Activated T-cell treated with anti-CD3 and anti-CD28 coated beads, Interleukin-2, amount 50 U/mL, for 4 hours (primary cell): ENCODE data around the gene AMPD3. TPM values are rescaled to one million over a fixed set of nuclear protein-coding genes. Genes with fewer than 3 reads are reported as not detected.
A peak's percentile ranks its signal among the peaks of the same experiment; 100 is the strongest.
"Not testable (repeated sequence)": the region's sequence is repeated elsewhere in the genome, so short reads cannot be mapped to it uniquely, and the experiment has no call there.

ENCODE experiments used
- ATAC-seq, 2 donors: fragments of 200-7000 bp; cut with Tn5 transposase; one replicate each; pipeline ENCODE4 v1.10.0; 2021
- DNase-seq: peaks from one replicate; pipeline ENCODE4 v3.0.0-alpha.2; 2020
- H3K27me3 Mint-ChIP-seq: one replicate; pipeline ENCODE4 v1.8.0; 2021; ENCODE audit warnings: low read depth, mixed read lengths
- H3K36me3 Mint-ChIP-seq: one replicate; pipeline ENCODE4 v1.8.0; 2022; ENCODE audit warnings: mixed read lengths; ENCODE audit not compliant: insufficient read depth
- H3K4me1 Mint-ChIP-seq: one replicate; pipeline ENCODE4 v1.8.0; 2021; ENCODE audit warnings: low read depth, mixed read lengths
- H3K4me3 Mint-ChIP-seq: one replicate; pipeline ENCODE4 v1.8.0; 2021; ENCODE audit warnings: mild to moderate bottlenecking, moderate library complexity, mixed read lengths
- H3K9me3 Mint-ChIP-seq: one replicate; pipeline ENCODE4 v1.8.0; 2021; ENCODE audit warnings: mixed read lengths
- total RNA-seq, 3 donors: library from RNA; stranded (reverse); gene quantifications; one replicate each; pipeline ENCODE4 v1.2.1, GENCODE V29; 2021

Gene AMPD3
- total RNA-seq, 3 donors from 2014 or later: 7.9 to 11.2 (median 9.0) TPM

DNA sequence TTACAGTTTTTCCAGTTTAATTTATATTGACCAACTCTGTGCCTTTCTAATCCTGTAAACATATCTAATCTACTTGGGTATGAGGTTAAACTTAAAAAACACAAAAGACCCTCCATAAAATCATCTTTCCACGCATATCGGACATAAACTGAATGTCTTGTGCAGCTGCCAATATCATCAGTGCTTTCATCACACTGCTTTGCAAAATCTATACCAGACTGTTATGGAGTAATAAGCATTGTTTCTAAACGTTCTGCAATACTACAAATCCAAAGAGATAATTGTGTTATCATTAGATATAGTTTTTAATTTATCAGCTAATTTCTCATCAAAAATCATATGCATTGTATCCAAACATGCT is 36.1 kb upstream of the AMPD3 start:
- ATAC-seq (no peak), DNase-seq (no peak)
- H3K4me3 Mint-ChIP-seq: no peak overlapping the region
- no peaks in the 10 kb centered on the region for H3K36me3 Mint-ChIP-seq
- no peaks in the 10 kb centered on the region for H3K9me3 Mint-ChIP-seq
- peaks cover 6% of the 10 kb centered on the region for H3K27me3 Mint-ChIP-seq
- H3K4me1 Mint-ChIP-seq: peaks cover 18% of the 10 kb centered on the region

DNA sequence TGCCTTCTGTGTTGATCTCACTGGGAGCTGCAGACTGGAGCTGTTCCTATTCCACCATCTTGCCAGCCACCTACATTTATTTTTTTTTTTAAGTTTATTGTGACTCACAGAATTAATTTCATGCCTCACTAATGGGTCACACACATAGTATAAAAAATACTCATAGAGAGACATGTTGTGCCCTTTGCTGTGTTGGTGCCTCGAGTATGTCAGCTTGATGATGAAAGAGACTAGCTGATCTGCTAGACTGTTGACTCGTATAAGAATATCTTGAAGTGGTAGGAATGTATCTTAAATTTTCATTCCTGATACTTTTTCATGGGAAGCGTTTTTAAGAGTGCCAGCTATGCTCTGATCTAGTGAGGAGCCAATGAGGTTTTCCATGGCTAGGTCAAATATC is 28.6 kb upstream of the AMPD3 start:
- H3K9me3 Mint-ChIP-seq: no peaks in the 10 kb centered on the region
- H3K36me3 Mint-ChIP-seq: no peaks in the 10 kb centered on the region
- peaks cover 27% of the 10 kb centered on the region for H3K27me3 Mint-ChIP-seq
- ATAC-seq (no peak), DNase-seq (no peak)
- H3K4me1 Mint-ChIP-seq: no peaks in the 10 kb centered on the region
- H3K4me3 Mint-ChIP-seq: no peak overlapping the region

DNA sequence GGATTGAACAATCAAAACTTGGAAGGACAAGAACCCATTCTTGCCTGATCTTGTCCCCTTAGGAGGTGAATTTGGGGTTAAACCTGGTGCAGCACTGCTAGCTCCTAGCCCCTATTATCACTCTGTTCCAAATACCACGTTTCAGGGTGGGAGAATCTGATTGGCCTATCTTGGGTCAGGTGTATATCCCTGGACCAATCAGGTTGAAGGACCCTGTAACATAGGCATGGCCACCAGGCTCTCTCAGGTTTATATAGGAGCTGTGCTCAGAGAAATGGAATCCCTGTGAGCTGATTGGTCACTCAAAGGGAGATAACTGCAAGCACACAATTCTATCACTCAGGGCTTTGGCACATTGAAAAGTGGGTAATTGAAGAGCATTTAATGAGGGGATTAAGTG is 26.6 kb upstream of the AMPD3 start:
- DNase-seq: no peak
- no peaks in the 10 kb centered on the region for H3K9me3 Mint-ChIP-seq

DNA sequence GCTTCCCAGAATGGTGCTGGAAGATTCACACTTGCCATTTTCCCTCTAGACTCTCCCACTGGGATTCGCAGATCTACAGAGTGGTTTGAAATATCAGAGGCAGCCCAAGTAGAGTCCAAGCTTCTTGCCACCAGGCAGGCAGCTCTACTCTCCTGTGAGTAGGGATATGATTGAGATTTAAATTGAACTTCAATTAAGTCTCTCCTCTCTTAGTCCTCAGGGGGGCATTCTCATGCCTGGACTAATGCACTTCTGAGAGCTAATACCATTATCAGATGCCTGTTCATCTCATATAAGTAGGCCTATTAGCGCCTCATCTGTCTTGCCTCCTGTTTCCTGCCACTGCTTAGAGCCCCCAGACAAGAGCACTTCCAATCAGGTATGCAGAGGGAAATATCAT is 25.5 kb upstream of the AMPD3 start:
- Mint-ChIP-seq H3K27me3 (peaks cover 29% of the 10 kb centered on the region), H3K36me3 (no peaks in the 10 kb centered on the region), H3K9me3 (no peaks in the 10 kb centered on the region), H3K4me1 (no peaks in the 10 kb centered on the region), H3K4me3 (no peak overlapping the region)
- DNase-seq (no peak), ATAC-seq (no peak)

More for the DNA sequence above, 26.6 kb upstream of the AMPD3 start:
- Mint-ChIP-seq H3K4me3 (no peak overlapping the region), H3K4me1 (no peaks in the 10 kb centered on the region), H3K36me3 (no peaks in the 10 kb centered on the region), H3K27me3 (peaks cover 29% of the 10 kb centered on the region)
- no peak for ATAC-seq

DNA sequence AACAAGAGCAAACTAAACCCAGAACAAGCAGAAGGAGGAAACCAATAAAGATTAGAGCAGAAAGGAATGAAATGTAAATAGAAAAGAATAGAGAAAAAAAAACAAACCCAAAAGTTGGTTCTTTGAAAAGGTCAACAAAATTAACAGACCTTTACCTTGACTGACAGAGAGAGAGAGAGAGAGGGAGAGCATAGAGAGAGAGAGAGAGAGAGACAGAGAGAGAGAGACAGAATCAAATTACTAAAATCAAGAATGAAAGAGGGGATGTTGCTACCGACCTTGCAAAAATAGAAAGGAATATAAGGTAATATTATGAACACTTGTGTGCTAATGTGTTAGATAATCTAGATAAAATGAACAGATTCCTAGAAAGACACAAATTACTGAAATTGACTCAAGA is 22.6 kb upstream of the AMPD3 start:
- no peaks in the 10 kb centered on the region for H3K36me3 Mint-ChIP-seq
- no peak overlapping the region for H3K4me3 Mint-ChIP-seq
- DNase-seq (no peak), ATAC-seq (no peak)
- no peaks in the 10 kb centered on the region for H3K9me3 Mint-ChIP-seq
- H3K27me3 Mint-ChIP-seq: peaks cover 21% of the 10 kb centered on the region
- H3K4me1 Mint-ChIP-seq: no peaks in the 10 kb centered on the region

DNA sequence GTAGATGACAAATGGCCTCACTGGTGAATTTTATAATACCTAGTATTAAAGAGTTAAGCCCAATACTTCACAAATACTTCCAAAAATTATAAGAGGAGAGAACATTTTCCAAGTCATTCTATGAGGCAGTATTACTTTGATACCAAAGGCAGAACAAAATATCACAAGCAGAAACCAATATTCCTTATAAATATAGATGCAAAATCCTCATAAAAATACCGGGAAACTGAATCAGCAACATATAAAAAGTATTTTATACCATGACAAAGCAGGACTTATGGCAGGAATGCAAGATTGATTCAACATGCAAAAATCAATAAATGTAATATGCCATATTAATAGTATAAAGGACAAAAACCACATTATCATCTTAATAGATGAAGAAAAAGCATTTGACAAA is 22.1 kb upstream of the AMPD3 start:
- no peak overlapping the region for H3K4me3 Mint-ChIP-seq
- no peaks in the 10 kb centered on the region for H3K36me3 Mint-ChIP-seq
- H3K27me3 Mint-ChIP-seq: peaks cover 21% of the 10 kb centered on the region
- H3K4me1 Mint-ChIP-seq: no peaks in the 10 kb centered on the region
- ATAC-seq (no peak), DNase-seq (no peak)
- no peaks in the 10 kb centered on the region for H3K9me3 Mint-ChIP-seq

DNA sequence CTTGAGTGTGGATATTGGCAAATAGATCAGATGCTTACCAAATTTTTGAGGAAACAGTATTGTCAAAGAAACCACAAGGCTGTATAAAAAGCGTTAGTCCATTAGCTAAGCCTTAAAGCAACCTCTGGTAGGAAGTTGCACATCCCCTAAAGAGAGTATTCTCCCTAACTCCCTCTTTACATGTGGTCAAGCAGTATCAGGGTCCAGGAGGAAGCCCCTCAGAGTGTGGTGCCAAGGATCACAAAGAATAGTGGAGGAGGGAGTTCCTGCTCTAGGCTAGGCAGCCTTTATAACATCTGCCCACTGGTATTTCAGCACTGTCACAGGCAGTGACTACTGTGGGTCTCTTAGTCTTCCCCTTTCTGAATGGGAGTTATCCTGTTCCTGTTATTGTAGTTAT is 18.8 kb upstream of the AMPD3 start:
- H3K9me3 Mint-ChIP-seq: no peaks in the 10 kb centered on the region
- H3K4me1 Mint-ChIP-seq: no peaks in the 10 kb centered on the region
- DNase-seq (no peak), ATAC-seq (no peak)
- no peak overlapping the region for H3K4me3 Mint-ChIP-seq
- peaks cover 7% of the 10 kb centered on the region for H3K27me3 Mint-ChIP-seq
- no peaks in the 10 kb centered on the region for H3K36me3 Mint-ChIP-seq

DNA sequence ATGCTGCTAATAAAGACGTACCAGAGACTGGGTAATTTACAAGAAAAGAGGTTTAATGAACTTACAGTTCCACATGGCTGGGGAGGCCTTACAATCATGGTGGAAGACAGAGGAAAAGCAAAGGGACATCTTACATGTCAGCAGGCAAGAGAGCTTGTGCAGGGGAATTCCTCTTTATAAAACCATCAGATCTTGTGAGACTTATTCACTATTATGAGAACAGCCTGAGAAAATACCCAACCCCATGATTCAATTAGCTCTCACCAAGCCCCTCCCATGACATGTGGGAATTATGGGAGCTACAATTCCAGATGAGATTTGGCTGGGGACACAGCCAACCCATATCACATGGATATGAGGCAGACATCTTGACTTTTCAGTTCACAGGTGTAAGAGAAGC is 18.4 kb upstream of the AMPD3 start:
- DNase-seq, ATAC-seq, H3K4me3 Mint-ChIP-seq, H3K36me3 Mint-ChIP-seq, H3K9me3 Mint-ChIP-seq, H3K4me1 Mint-ChIP-seq, H3K27me3 Mint-ChIP-seq: not testable (repeated sequence)

DNA sequence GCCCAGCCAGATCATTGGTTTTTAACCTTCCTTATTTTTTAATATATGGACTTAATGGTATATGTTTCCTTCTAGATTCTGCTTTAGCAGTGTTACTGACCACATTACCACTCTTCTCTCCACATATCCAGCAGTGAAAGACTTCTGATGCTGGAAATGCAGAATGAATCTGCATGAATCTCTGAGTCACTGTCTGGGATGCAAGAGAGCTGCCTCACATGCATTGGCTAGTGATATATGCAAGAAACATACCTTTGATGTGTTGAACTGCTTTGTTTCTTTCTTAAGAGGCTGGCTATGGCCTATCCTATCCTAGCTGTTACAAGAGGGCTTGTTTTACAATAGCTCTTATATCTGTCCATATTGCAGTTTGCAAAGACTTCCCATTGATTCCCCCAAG is 16.6 kb upstream of the AMPD3 start:
- Mint-ChIP-seq H3K4me1 (peaks cover 15% of the 10 kb centered on the region), H3K36me3 (no peaks in the 10 kb centered on the region), H3K4me3 (no peak overlapping the region), H3K9me3 (no peaks in the 10 kb centered on the region), H3K27me3 (no peaks in the 10 kb centered on the region)
- ATAC-seq (no peak), DNase-seq (no peak)

DNA sequence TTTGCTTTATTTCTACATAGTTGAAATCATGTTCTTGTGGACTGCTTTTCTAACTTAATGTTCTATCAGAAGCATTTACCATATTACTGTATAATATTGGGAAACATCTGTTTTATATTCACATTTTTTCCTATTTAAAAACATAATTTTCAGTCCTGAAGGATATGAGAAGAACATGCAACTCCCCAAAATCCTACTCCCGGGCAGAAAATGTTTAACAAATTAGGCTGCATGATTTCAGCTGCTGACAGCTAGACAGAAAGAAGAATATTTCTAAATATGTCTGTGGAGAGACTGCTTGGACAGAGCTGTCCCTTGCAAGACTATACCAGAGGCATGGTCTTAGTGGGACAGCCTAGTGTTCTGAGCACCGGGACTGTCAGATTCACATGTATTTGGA is 15.7 kb upstream of the AMPD3 start:
- no peaks in the 10 kb centered on the region for H3K27me3 Mint-ChIP-seq
- H3K4me3 Mint-ChIP-seq: no peak overlapping the region
- H3K36me3 Mint-ChIP-seq: no peaks in the 10 kb centered on the region
- ATAC-seq (no peak), DNase-seq (no peak)
- no peaks in the 10 kb centered on the region for H3K9me3 Mint-ChIP-seq
- H3K4me1 Mint-ChIP-seq: peaks cover 15% of the 10 kb centered on the region

DNA sequence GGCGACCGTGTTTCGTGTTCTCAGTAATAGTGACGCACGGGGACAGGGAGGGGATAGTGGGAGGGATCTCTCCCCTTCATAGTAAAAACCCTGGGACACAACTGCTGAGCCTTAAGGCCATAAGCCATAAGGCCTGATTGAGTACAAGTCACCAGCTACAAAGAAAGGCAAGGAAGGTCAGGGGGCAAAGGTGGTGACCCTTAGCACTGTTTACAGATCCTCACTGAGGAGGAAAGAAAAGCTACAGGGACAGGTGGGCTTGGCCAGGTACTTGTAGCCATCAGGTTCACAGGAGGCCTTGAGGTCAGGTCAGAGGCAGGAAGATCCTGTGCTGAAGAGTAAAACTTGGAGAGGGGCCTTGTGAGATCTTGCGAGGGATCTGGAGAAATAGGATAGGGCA is 15.1 kb upstream of the AMPD3 start:
- no peak overlapping the region for H3K4me3 Mint-ChIP-seq
- DNase-seq (no peak), ATAC-seq (no peak)
- H3K27me3 Mint-ChIP-seq: no peaks in the 10 kb centered on the region
- H3K36me3 Mint-ChIP-seq: no peaks in the 10 kb centered on the region
- H3K9me3 Mint-ChIP-seq: no peaks in the 10 kb centered on the region
- H3K4me1 Mint-ChIP-seq: peaks cover 20% of the 10 kb centered on the region

DNA sequence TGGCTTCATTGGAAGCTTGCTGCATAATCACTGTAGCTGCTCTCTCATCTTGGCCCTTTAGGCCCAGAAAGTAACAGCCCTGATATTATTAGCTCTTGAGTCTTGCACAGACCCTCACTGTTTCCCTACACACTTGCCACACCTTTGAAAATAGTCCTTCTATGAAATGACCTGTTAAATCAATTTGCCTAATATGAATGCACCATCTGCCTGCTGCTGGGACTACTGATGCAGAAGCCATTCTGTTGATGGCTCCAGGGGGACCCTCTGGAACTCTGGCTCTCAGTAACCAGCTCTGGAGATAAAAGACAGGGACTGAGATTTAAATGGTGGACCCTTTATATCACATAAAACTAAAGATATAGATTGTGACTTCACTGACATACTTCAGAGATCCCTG is 14.7 kb upstream of the AMPD3 start:
- H3K9me3 Mint-ChIP-seq: no peaks in the 10 kb centered on the region
- peaks cover 22% of the 10 kb centered on the region for H3K4me1 Mint-ChIP-seq
- ATAC-seq: no peak
- H3K4me3 Mint-ChIP-seq: no peak overlapping the region
- H3K27me3 Mint-ChIP-seq: no peaks in the 10 kb centered on the region
- H3K36me3 Mint-ChIP-seq: no peaks in the 10 kb centered on the region
- no peak for DNase-seq

DNA sequence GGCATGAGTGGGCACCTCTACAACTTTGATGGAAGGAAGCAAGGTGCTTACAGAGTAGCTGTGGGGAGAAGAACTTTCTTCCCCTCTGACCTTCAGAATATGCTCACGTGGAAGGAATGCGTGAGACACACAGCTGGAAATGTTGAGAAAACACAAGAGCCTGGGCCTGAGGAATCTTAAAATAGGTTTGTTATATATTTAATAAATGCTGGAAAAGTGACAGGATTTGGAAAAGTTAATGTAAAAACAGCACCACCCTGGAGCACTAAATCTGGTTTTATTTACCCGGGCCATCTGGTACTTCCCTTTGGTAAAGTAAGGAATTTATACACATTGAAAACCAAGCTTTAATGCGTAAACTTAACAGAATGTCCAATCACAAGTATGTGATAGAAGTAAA is 14.0 kb upstream of the AMPD3 start:
- H3K27me3 Mint-ChIP-seq: no peaks in the 10 kb centered on the region
- no peaks in the 10 kb centered on the region for H3K36me3 Mint-ChIP-seq
- peaks cover 23% of the 10 kb centered on the region for H3K4me1 Mint-ChIP-seq

DNA sequence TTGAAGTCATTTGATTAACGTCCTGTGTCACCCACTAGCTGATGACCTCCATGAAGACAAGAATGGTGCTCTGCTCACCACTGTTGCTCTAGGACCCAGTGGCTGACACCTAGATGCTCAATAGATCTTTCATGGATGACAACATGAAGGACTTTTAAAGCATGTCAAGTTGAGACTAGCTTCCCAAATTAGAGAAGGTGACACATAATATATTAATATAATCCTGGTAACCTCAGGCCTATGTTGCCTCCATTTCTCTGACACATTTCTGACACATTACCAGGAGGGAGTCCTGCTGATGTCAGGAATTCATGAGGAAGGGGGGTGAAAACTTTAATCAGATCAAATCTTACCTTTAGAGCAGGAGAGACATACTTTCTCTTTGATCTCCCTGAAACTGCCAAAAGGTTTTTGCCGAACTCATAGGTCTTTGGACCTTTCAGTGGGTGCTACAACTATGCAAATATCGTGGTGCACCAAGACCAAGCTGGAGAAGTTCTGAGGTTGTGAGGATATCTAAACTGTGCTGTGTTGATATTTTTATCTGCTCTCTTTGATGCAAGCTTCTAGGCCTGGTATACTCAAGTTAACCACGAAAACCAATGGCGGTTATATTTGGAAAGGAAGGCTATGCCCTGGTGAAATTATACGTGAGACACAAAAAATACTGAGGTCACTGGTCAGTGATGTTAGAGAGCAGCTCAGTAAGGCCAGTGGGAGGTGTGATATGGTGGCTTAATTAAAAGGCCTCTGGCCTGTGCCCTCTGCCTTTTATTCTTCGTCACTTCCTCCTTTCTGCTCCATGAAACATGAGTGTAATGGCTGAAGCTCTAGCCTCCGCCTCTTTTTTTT is 13.2 kb upstream of the AMPD3 start:
- Mint-ChIP-seq H3K36me3 (no peaks in the 10 kb centered on the region), H3K9me3 (no peaks in the 10 kb centered on the region), H3K4me1 (peaks cover 23% of the 10 kb centered on the region), H3K4me3 (no peak overlapping the region), H3K27me3 (no peaks in the 10 kb centered on the region)
- ATAC-seq: peak; percentile 58 to 67
- DNase-seq: no peak

More for the DNA sequence above, 14.0 kb upstream of the AMPD3 start:
- Mint-ChIP-seq H3K4me3 (no peak overlapping the region), H3K9me3 (no peaks in the 10 kb centered on the region)
- ATAC-seq: no peak
- no peak for DNase-seq

DNA sequence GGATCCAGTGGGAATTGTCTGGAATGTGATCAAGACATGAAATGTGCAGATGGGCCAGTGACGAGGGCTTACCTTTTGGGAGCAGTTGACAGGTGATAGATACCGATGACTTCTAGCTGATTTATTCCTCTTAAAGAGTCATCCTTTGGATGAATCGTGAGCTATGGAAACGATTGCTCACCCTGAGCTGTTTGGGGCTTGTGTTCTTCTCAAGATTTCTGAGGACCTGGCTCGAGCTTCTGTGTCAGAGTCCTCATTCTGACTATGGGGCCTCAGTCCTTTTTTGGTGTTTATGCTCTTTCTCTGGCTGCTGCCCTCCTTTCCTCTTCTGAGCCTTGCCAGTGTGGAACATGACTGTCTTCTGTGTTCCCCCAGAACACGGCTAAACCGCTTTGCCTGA is 11.9 kb upstream of the AMPD3 start:
- no peak for DNase-seq
- Mint-ChIP-seq H3K4me3 (no peak overlapping the region), H3K9me3 (no peaks in the 10 kb centered on the region), H3K27me3 (no peaks in the 10 kb centered on the region), H3K36me3 (no peaks in the 10 kb centered on the region), H3K4me1 (peaks cover 23% of the 10 kb centered on the region)
- ATAC-seq: peak in 1 of 2 donors; percentile 51
